Parathyroid adenoma (tissue), 2 donors: Measurements from ENCODE around the gene TNPO3.

Experiments used
- H2AFZ ChIP-seq: fragments of 300-600 bp; sonication (generic); one replicate; pipeline ENCODE4 v1.7.0; 2017; ENCODE audit warnings: antibody characterized with exemption, mild to moderate bottlenecking
- H3K27ac ChIP-seq: fragments of 300-600 bp; sonication (generic); one replicate; pipeline ENCODE4 v1.7.0; 2017
- H3K27me3 ChIP-seq: fragments of 300-600 bp; sonication (generic); one replicate; pipeline ENCODE4 v1.7.0; 2017; ENCODE audit warnings: low read length; ENCODE audit not compliant: control insufficient read depth, insufficient read depth
- H3K36me3 ChIP-seq: fragments of 300-600 bp; sonication (generic); one replicate; pipeline ENCODE4 v1.7.0; 2017; ENCODE audit warnings: low read length; ENCODE audit not compliant: control insufficient read depth, insufficient read depth
- H3K4me1 ChIP-seq: fragments of 300-600 bp; sonication (generic); one replicate; pipeline ENCODE4 v1.7.0; 2017; ENCODE audit warnings: control low read depth
- H3K4me2 ChIP-seq: fragments of 300-600 bp; sonication (generic); one replicate; pipeline ENCODE4 v1.7.0; 2017; ENCODE audit warnings: low read length
- H3K4me3 ChIP-seq: fragments of 300-600 bp; sonication (generic); one replicate; pipeline ENCODE4 v1.7.0; 2017; ENCODE audit warnings: low read depth, low read length
- H3K79me2 ChIP-seq: fragments of 300-600 bp; sonication (generic); one replicate; pipeline ENCODE4 v1.7.0; 2017; ENCODE audit warnings: control low read depth
- H3K9ac ChIP-seq: fragments of 300-600 bp; sonication (generic); one replicate; pipeline ENCODE4 v1.7.0; 2017; ENCODE audit warnings: mild to moderate bottlenecking
- H3K9me3 ChIP-seq: fragments of 300-600 bp; sonication (generic); one replicate; pipeline ENCODE4 v1.7.0; 2017; ENCODE audit warnings: low read length; ENCODE audit not compliant: control insufficient read depth
- CTCF ChIP-seq: fragments of 300-600 bp; sonication (generic); IDR thresholded peaks from one replicate; pipeline ENCODE4 v1.7.0; 2017; ENCODE audit warnings: antibody characterized with exemption, mild to moderate bottlenecking
- donor health status: primary hyperparathyroidism.

Gene TNPO3

GRCh38 chr7:128931190-128931798 is 123.6 kb downstream of the TNPO3 start:
- Histone ChIP-seq H3K4me3 (no peak overlapping the region), H3K4me1 (no peaks in the 10 kb centered on the region), H2AFZ (no peak overlapping the region), H3K4me2 (no peak overlapping the region), H3K9me3 (no peaks in the 10 kb centered on the region), H3K79me2 (no peaks in the 10 kb centered on the region), H3K36me3 (no peaks in the 10 kb centered on the region), H3K9ac (no peak overlapping the region), H3K27me3 (no peaks in the 10 kb centered on the region), H3K27ac (no peak overlapping the region)
- TF ChIP-seq CTCF = no peak

DNA sequence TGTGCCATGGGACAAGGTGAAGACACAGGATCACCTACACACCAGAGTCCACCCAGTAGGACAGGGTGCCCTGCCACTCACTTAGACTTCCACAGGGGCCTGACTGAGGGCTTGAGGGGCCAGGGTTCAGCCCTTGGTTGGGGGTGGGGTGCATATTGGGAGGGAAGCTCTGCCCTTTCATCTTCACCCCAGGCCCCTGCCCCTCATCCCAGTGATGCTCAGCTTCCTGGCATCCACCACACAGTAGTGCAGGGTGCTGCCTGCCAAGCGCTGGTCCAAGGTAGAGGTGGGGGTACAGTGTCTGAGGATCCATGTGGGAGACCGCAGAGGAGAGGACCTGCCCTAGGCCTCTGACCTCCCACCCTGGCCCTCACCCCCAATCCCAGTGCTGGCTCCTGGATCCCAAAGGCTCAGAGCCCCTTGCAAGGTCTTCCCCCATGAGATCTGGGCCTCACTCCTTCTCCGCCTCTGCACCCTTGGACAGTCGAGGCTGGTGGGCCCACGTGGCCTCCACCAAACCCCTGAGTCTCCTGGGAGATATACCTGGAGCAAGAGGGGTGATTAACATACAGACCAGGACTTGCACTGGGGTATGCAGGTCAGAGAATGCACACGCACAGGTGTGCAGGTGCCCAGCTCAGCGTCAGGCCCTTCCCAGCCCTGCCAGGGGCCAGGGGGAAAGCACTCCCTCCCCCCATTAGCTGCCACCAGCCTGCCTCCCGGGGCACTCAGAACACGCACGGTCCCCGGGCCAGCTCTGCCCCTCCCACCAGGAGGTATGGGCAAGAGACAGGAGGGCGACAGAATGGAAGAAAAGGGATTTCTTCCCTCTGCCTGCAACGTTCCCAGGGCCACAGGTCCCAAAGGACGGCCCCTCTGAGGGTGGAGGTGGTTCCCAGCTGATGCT is 125.8 kb downstream of the TNPO3 start:
- no peak overlapping the region for H2AFZ ChIP-seq
- no peaks in the 10 kb centered on the region for H3K9me3 ChIP-seq
- no peak overlapping the region for H3K4me2 ChIP-seq
- H3K4me1 ChIP-seq = no peaks in the 10 kb centered on the region
- H3K79me2 ChIP-seq = no peaks in the 10 kb centered on the region
- no peak overlapping the region for H3K4me3 ChIP-seq
- no peak overlapping the region for H3K27ac ChIP-seq
- TF ChIP-seq CTCF = no peak
- no peak overlapping the region for H3K9ac ChIP-seq
- H3K27me3 ChIP-seq = no peaks in the 10 kb centered on the region
- H3K36me3 ChIP-seq = no peaks in the 10 kb centered on the region

DNA sequence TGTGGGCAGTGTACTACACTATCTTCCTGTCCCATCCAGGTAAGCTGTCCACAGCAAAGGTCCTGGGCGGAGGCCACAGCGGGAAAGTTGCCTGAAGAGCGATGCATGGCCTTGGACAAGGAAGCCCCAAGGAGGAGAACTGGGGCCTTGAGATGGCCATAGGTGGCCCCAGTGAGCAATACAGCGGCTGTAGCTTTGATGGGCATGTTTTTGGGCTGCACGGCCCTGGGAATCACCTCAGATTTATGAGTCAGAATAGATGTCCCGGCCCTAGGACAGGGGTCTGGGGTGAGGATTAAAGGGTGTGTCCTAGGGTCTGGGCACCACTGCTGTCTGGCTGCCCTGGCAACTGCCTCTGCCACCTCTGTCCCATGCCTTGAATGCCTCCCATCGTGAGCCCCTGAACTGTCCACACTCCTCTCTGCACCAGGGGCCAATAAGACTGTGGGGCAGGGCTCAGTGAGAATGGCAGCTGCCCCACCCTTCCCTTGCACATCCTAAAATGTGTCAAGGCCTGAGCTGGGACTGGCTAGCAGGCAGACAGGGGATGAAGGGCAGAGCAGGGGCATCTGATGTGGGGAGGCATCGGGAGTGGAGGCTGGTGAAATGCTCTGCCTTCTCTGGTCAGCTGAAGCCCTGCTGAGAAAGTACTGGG is 126.6 kb downstream of the TNPO3 start:
- no peak overlapping the region for H2AFZ ChIP-seq
- H3K4me2 ChIP-seq = no peak overlapping the region
- no peaks in the 10 kb centered on the region for H3K36me3 ChIP-seq
- H3K4me3 ChIP-seq = no peak overlapping the region
- H3K79me2 ChIP-seq = no peaks in the 10 kb centered on the region
- H3K9ac ChIP-seq = no peak overlapping the region
- no peaks in the 10 kb centered on the region for H3K27me3 ChIP-seq
- no peak overlapping the region for H3K27ac ChIP-seq
- no peak for TF ChIP-seq CTCF
- H3K9me3 ChIP-seq = no peaks in the 10 kb centered on the region
- H3K4me1 ChIP-seq = no peaks in the 10 kb centered on the region

DNA sequence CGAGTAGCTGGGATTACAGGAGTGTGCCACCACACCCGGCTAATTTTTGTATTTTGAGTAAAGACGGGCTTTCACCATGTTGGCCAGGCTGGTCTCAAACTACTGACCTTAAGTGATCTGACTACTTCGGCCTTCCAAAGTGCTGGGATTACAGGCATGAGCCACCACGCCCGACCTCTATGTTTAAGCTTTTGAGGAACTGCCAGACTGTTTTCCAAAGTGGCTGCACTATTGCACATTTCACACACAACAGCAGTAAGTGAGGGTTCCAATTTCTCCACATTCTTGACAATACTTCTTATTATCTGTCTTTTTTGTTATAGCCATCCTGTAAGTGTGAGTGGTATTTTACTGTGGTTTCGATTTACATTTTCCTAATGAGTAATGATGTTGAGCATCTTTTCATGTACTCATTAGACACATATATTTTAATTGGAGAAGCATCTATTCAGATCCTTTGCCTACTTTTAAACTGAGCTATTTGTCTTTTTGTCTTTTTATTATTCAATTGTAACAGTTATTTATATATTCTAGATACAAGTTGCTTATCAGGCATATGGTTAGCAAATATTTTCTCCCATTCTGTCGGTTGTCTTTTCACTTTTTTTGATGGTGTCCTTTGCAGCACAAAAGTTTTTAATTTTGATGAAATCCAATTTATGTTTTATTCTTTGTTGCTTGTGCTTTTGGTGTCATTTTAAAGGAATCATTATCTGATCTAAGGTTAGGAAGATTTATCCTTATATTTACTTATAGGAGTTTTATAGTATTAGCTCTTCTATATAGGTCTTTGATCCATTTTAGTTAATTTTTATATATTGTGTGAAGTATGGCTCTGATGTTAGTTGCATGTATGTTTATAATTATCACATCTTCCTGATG is 130.0 kb downstream of the TNPO3 start:
- Histone ChIP-seq H3K9me3 (no peaks in the 10 kb centered on the region), H3K27me3 (no peaks in the 10 kb centered on the region), H3K27ac (no peak overlapping the region), H3K79me2 (no peaks in the 10 kb centered on the region), H2AFZ (no peak overlapping the region), H3K4me3 (no peak overlapping the region), H3K4me2 (no peak overlapping the region), H3K9ac (no peak overlapping the region), H3K4me1 (no peaks in the 10 kb centered on the region), H3K36me3 (no peaks in the 10 kb centered on the region)
- no peak for TF ChIP-seq CTCF
